HG03064 (cell line): ENCODE data around the gene ADK.
"Not testable (repeated sequence)": the region's sequence is repeated elsewhere in the genome, so short reads cannot be mapped to it uniquely, and the experiment has no call there.

Experiments used
- ATAC-seq: cut with Tn5 transposase; IDR thresholded peaks from one replicate; pipeline ENCODE4 v1.9.1; 2021; ENCODE audit warnings: low read depth; ENCODE audit not compliant: unreplicated experiment

ADK gene

DNA sequence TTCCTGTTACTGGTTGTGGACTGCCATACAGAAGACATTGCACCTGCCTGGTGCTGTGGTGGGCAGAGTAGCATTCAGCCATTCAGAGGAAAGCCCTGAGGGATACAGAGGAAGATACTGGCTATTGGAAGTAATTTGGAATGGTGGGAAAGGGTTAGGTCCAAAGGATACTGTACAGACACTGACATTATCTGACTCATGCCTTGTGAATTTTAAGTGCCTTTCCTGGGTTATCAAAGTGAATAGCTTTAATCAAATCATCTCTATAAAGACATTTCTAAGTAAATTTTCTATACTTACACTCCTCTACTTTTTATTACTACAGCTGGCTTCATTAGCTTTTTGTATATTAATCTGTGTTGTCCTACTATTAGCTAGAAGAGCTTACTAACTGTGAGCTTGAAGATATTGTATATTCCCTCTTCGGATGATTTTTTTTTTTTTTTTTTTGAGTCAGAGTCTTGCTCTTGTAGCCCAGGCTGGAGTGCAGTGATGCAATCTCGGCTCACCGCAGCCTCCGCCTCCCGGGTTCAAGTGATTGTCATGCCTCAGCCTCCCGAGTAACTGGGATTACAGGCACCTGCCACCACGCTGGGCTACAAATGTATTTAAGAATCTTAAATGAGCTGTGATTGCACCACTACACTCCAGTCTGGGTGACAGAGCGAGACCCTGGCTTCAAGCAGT lies 186.5 kb downstream of the ADK start:
- ATAC-seq: no peak

DNA sequence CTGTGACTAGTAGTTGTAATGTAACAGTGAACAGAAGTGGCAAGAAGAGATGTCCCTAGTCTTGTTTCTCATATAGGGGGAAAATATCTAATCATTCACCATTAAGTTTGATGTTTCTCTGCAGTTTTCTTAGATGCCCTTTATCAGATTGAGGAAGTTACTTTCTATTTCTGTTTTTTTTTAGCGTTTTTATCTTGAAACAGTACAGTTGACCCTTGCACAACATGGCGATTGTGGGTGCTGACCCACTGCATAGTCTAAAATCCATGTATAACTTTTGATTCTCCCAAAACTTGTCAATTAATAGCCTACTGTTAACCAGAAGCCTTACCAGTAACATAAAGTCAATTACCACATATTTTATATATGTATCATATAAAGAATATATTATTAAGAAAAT lies 192.0 kb downstream of the ADK start:
- no peak for ATAC-seq

GRCh38 chr10:74343804-74344203 lies 192.8 kb downstream of the ADK start:
- ATAC-seq: no peak

DNA sequence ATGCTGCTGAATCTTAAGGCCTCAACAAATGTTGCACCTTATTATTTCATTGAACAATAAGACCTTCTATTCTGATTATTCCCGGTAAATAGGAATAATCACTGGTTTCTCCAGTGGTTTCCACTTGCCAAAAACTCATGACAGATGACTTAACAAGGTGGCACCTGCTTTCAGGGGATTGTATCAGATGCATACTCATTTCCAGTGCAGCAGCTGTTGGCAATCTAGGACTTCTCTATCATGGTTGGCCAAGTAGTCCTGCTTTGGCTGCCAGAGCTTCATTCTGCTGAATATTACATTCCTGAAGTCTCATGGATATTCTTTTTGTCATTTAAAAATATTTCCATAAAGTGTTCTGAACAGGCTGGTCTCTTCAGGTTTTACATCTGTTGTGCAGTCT lies 193.3 kb downstream of the ADK start:
- no peak for ATAC-seq

- no peak for ATAC-seq
Measured at GRCh38 chr10:74347522-74347921, 196.5 kb downstream of the ADK start.

- ATAC-seq: not testable (repeated sequence)
Measured at GRCh38 chr10:74353021-74353420, 202.0 kb downstream of the ADK start.

DNA sequence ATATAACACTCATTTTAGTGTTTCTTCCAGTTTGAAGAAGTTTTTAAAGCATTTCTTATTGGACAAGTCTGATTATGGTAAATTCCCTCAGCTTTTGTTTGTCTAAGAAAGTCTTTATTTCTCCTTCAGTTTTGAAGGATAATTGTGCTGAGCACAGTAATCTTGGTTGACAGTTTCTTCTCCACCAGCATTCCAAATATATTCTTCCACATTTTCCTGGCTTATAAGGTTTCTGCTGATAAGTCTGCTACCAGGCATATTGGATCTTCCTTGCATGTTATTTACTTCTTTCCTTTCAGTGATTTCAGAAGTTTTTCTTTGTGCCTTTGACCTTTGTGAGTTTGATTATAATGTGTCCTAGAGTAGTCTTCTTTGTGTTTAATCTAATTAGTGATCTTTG lies 210.7 kb downstream of the ADK start:
- ATAC-seq: no peak

- ATAC-seq: no peak
Measured at GRCh38 chr10:74363727-74364126, 212.7 kb downstream of the ADK start.

GRCh38 chr10:74365109-74365508 lies 214.1 kb downstream of the ADK start:
- ATAC-seq: no peak

DNA sequence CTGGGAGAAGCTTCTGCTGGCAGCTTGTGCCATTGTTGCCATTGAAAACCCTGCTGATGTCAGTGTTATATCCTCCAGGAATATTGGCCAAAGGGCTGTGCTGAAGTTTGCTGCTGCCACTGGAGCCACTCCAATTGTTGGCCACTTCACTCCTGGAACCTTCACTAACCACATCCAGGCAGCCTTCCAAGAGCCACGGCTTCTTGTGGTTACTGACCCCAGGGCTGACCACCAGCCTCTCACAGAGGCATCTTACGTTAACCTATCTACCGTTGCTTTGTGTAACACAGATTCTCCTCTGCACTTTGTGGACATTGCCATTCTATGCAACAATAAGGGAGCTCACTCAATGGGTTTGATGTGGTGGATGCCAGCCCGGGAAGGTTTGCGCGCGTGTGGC lies 220.7 kb downstream of the ADK start:
- ATAC-seq: no peak

DNA sequence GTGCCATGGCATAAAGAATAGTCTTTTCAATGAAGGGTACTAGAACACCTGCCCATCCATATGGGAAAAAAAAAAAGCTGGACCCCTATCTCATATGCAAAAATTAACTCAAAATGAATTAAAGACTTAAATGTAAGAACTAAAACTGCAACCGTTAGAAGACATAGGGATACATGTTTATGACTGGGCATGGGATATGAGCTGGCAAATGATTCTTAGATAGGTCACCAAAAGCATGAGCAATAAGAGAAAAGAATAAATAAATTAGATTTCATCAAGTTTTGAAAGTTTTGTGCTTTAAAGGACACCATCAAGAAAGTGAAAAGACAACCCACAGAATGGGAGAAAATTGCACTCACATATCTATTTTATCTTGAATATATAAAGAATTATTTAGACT lies 222.0 kb downstream of the ADK start:
- no peak for ATAC-seq

DNA sequence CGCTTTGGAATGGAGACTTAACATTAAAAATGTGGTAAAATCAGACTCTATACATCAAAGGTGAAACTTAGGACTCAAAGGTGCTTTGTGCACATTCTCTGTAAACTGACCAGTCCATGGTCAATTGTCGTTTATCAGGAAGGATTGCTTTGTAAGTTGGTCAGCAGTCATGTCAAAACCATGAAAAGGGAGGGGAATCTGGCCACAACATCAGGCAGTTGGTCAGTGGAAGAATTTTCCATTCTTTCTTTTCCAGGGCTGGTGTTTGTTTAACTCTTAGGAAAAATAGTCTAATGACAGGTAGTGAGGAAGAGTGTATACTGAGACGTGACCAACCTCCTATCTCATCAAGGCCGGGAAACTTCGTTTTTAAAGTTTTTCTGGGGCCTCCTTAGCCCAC lies 226.5 kb downstream of the ADK start:
- ATAC-seq: no peak

- no peak for ATAC-seq
Measured at GRCh38 chr10:74379474-74379873, 228.5 kb downstream of the ADK start.

DNA sequence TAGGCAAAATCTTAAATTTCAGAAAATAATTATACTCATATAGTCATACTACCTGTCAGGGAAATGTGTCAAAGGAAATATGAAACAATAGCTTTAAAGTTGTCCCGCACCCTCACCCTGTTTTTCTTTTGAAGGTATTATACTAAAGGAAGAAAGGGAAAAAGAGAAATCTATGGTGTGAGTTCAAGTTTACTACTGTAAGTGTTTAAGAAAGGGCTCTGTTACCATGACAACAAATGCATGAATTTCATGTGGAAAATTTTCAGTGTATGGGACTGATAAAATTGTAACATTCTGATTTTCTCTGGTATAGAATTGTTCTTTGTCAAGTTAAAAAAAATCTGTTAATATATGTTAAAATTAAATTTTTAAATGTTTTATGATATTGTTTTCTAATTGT lies 229.8 kb downstream of the ADK start:
- no peak for ATAC-seq

DNA sequence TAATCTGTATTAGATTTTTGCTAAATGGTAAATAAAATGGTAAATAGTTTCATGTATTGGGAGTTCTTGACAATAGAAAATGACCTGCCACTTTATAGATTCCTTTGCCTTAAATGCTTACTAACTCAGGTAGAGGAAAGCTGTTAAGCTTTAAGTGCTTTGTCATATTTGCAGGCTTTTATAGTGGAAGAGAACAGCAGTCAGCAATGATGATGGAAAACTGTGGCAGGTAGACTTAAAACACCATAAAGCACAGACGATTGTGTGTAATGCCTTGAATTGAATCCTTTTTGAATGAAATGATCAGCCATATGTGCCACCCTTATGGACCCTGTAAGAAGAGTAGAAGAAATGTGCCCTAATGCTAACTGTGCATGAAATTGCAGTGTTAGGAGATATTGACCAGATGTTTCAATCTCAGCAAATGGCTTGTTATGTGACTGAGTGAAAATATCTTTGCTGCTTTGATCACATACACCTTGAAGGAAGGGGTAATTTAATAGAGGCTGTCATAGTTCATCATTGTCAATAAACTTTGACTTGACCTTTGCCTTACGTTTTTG lies 230.4 kb downstream of the ADK start:
- ATAC-seq: no peak

GRCh38 chr10:74382663-74383062 lies 231.6 kb downstream of the ADK start:
- no peak for ATAC-seq

DNA sequence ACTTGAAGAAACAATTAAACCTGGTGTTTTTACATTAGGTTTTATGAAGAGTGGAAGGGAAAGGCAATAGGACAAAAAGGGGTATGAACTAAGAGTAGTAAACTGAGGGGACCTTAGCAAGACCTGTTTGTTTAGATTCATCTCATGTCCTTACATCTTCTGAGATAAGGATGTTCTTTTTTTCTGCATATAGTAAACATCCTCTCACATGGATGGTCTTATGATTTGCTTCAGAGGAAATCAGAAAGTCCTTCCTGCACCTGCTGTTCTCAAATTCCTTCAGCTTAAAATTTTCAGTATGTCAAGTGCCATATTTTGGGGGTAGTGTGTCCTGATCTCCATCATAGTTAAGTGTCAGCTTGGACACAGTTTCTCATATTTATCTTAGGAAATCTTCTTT lies 232.6 kb downstream of the ADK start:
- ATAC-seq: no peak

GRCh38 chr10:74384615-74385183 lies 233.7 kb downstream of the ADK start:
- ATAC-seq: no peak

DNA sequence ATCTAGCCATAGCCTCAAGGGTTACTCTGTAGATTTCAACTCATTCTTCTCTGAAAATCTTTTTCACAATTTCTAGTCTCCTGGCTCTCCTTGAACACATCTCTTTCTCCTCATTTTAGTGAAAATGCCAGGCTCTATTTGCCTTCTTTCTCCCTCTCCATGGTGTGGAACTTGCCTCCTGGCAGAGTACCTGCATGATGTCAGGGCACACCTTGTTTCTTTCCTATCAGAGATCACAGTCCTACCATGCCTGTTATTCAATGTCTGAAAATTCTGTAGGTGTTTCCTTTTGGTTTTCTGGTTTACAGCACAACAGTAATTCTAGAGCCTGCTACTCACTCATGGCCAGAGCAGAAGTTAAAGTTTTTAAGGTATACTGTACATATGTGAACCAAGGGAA lies 237.8 kb downstream of the ADK start:
- ATAC-seq: no peak

DNA sequence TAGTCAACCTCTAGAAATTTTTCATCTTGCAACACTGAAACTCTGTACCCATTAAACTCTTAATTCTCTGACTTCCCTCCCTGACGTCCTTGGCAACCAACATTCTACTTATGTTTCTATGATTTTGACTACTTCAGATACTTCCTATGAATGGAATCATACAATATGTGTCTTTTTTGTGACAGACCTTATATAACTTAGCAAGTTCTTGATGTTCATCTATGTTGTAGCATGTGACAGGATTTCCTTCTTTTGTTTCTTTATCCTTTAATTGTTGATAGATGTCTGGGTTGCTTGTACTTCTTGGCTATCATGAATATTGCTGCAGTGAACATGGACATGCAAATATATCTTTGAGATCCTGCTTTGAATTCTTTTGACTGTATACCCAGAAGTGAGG lies 240.8 kb downstream of the ADK start:
- no peak for ATAC-seq

GRCh38 chr10:74394416-74394969 lies 243.5 kb downstream of the ADK start:
- no peak for ATAC-seq

GRCh38 chr10:74400186-74400585 lies 249.2 kb downstream of the ADK start:
- ATAC-seq: no peak
